ENCODE data around the gene FZD8. TPM values are rescaled to one million over a fixed set of nuclear protein-coding genes. Genes with fewer than 3 reads are reported as not detected.

FZD8 gene
- total RNA-seq, 1 experiment from 2014 or later, result 23.4 TPM

Other genes with a start within 250 kb of the FZD8 start
- not detected in 2 replicates for gene GJD4, start 37.0 kb downstream of the FZD8 start, total RNA-seq (2014; rRNA removed; shearing (Covaris generic); ENCODE audit: low replicate concordance)

Data from Caki2 (cell line).